SJCRH30 (cell line): ENCODE data around the gene CLASP1. TPM values are rescaled to one million over a fixed set of nuclear protein-coding genes. Genes with fewer than 3 reads are reported as not detected.

Experiments
- DNase-seq, 2 experiments: peaks; one replicate each; pipeline ENCODE4 v3.0.0-alpha.2; 2015 to 2020
- H3K27ac ChIP-seq: fragments of 250-450 bp; sonication (Bioruptor Pico); 2 replicates; pipeline ENCODE4 v1.5.1; 2020; ENCODE audit warnings: mild to moderate bottlenecking, moderate library complexity
- H3K27me3 ChIP-seq: fragments of 250-450 bp; sonication (Bioruptor Pico); 2 replicates; pipeline ENCODE4 v1.5.1; 2020; ENCODE audit warnings: mild to moderate bottlenecking, moderate library complexity
- H3K36me3 ChIP-seq: fragments of 250-450 bp; sonication (Bioruptor Pico); 2 replicates; pipeline ENCODE4 v1.5.1; 2020; ENCODE audit warnings: mild to moderate bottlenecking, moderate library complexity
- H3K4me1 ChIP-seq: fragments of 250-450 bp; sonication (Bioruptor Pico); 2 replicates; pipeline ENCODE4 v1.5.1; 2020; ENCODE audit warnings: mild to moderate bottlenecking, moderate library complexity
- H3K4me3 ChIP-seq: fragments of 250-450 bp; sonication (Bioruptor Pico); 2 replicates; pipeline ENCODE4 v1.5.1; 2020; ENCODE audit warnings: mild to moderate bottlenecking, moderate library complexity
- H3K9me3 ChIP-seq: fragments of 250-450 bp; sonication (Bioruptor Pico); replicated peaks from 2 replicates; pipeline ENCODE4 v1.5.1; 2020; ENCODE audit warnings: mild to moderate bottlenecking, moderate library complexity
- total RNA-seq: library from RNA; depleted of rRNA; stranded (reverse); fragments of >200 nt; shearing (Covaris generic); gene quantifications from 2 replicates; pipeline ENCODE4 v1.2.3, GENCODE V29; 2014

CLASP1 gene
- total RNA-seq, 1 experiment from 2014 or later = 53.8 TPM

DNA sequence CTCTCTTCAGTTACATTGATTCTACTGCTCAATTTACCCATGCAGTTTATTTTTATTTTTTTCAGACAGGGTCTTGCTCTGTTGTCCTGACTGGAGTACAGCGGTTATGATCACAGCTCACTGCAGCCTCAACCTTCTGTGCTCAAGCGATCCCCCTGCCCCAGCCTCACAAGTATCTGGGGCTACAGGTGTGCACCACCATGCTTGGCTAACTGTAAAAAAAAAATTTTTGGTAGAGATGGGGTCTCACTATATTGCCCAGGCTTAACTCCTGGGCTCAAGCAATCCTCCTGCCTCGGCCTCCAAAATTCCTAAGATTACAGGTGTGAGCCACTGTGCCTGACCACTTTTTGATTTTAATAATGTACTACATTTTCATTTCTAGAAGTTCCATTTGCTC lies 212.3 kb downstream of the CLASP1 start:
- no peaks in the 10 kb centered on the region for H3K4me1 ChIP-seq
- H3K27ac ChIP-seq = no peak overlapping the region
- peaks cover 16% of the 10 kb centered on the region for H3K36me3 ChIP-seq
- H3K27me3 ChIP-seq = no peaks in the 10 kb centered on the region
- H3K9me3 ChIP-seq = no peaks in the 10 kb centered on the region
- no peak overlapping the region for H3K4me3 ChIP-seq
- DNase-seq = no peak

DNA sequence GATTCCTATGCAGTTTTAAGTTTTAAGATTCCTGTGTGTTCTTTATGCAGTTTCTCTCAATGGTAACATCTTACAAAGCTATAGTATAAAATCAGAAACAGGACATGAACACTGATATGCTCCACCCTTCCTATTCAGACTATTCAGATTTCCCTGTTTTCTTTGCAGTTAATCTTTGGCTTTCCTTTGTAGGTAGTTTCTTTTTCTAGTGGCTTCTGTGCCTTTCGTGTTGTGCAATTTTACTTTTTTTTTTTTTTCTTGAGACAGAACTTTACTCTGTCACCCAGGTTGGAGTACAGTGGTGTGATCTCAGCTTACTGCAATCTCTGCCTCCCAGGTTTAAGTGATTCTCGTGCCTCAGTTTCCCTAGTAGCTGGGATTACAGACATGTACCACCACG lies 213.5 kb downstream of the CLASP1 start:
- no peak for DNase-seq
- Histone ChIP-seq H3K27me3 (no peaks in the 10 kb centered on the region), H3K9me3 (no peaks in the 10 kb centered on the region), H3K4me3 (no peak overlapping the region), H3K27ac (no peak overlapping the region), H3K4me1 (no peaks in the 10 kb centered on the region), H3K36me3 (peaks cover 13% of the 10 kb centered on the region)

DNA sequence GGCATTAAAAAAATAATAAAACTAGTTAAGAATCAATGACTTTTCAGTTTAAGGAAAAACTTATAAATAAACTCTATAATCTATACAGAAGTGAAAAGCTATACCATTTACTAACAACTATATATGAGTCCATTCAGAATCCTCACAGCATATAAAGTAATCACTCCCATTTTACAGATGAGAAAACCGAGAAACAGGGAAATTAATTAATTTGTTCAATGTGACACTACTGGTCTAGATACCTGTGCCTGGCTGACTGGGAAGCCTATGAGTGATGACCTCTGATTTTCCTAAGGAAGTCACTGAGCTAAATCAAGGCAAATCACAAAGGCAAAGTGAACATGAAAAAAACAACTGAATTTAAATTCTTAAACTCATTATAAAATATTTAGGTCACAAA lies 218.0 kb downstream of the CLASP1 start:
- Histone ChIP-seq H3K27me3 (no peaks in the 10 kb centered on the region), H3K27ac (no peak overlapping the region), H3K4me1 (no peaks in the 10 kb centered on the region), H3K36me3 (peaks cover 16% of the 10 kb centered on the region; the same call in 1 of the 2 replicates), H3K9me3 (no peaks in the 10 kb centered on the region), H3K4me3 (no peak overlapping the region)
- no peak for DNase-seq

DNA sequence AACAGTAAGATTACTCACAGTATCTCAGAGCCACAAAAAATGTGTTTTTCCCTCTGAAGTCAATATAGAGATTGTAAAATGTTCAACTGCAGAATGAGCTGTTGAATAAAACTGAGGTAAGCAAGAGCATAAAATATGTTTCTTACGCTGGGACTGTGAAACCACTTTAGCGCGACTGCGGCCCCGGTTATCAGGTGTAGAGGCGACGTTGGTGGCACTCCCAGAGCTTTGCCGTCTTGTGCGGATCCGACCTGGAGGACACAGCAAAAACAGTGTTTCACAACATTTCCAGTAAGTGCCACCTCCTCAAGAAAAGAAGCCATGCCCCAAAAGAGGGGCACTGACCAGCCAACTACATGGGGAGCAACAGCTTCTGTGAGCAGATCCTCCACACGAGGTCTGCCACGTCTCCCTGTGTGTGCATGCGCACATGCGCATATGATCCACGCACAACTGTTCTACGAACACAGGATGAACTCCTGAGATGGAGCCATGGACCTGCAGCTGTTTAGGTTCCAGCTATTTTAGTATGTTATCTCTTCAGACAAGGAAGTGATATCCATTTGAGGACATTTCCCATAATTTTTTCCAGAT lies 219.2 kb downstream of the CLASP1 start:
- H3K4me1 ChIP-seq = no peaks in the 10 kb centered on the region
- H3K27me3 ChIP-seq = no peaks in the 10 kb centered on the region
- H3K27ac ChIP-seq = no peak overlapping the region
- no peaks in the 10 kb centered on the region for H3K9me3 ChIP-seq
- DNase-seq = no peak
- peaks cover 26% of the 10 kb centered on the region for H3K36me3 ChIP-seq
- no peak overlapping the region for H3K4me3 ChIP-seq

DNA sequence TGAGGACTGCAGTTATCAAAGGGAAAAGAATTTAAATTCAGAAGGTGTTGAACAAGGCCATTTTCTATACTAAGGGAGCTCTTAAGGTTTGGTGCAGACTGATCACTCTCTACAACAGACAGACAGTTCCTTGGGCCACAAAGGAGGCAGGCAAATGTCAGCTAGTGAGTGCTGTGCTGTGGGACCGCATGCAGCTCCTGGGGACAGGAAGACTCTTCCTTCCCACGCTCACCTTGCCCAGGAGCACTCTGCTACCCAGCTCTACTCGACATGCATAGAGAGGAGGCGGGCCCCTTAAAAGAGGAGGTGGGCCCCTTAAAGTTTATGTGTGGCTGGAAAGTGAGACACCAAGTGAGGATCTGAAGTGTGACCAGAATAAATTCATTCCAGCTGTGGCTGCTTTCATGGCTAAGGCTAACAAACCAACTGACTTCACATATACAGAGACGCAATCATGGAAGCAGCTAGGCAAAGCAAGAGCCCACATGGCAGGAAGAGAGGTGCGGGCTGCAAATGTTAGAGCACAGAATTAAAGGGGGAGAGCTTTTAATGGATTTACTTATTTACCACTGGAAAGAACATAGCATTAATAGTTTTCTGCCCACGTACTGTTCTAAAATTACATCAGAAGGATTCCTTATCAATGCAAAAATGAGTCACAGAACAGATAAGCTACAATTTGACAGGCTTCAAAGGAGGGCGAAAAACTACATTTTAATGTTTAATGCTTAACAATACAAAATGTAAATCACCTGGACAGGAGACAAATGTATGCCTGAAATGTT lies 220.0 kb downstream of the CLASP1 start:
- Histone ChIP-seq H3K4me3 (no peak overlapping the region), H3K27me3 (no peaks in the 10 kb centered on the region), H3K9me3 (no peaks in the 10 kb centered on the region), H3K27ac (no peak overlapping the region), H3K36me3 (peaks cover 33% of the 10 kb centered on the region), H3K4me1 (no peaks in the 10 kb centered on the region)
- DNase-seq = no peak

DNA sequence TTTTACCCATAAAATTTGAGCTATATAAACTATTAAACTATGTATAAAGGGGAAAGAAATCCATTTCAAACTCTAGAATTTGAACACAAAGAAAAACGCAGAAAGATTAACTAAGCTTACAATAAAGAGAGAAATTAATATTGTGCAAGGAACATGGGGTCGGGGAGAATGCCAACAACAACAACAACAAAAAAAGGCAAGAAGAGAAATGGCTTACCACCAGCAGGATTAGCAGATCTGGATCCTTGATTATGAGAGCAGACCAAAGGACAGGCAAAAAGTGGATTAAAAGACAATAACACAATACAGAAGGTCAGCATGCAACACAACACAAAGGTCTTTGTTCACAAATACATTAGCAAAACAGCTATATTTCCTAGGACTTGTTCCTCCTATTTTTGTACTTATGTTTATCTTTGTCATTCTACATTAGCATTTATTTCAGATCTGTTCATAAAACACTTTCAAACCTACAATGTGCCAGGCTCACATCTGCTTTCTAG lies 222.0 kb downstream of the CLASP1 start:
- H3K36me3 ChIP-seq = peaks cover 39% of the 10 kb centered on the region
- no peak for DNase-seq
- H3K9me3 ChIP-seq = no peaks in the 10 kb centered on the region
- no peaks in the 10 kb centered on the region for H3K4me1 ChIP-seq
- H3K27me3 ChIP-seq = no peaks in the 10 kb centered on the region
- H3K4me3 ChIP-seq = no peak overlapping the region
- H3K27ac ChIP-seq = no peak overlapping the region

DNA sequence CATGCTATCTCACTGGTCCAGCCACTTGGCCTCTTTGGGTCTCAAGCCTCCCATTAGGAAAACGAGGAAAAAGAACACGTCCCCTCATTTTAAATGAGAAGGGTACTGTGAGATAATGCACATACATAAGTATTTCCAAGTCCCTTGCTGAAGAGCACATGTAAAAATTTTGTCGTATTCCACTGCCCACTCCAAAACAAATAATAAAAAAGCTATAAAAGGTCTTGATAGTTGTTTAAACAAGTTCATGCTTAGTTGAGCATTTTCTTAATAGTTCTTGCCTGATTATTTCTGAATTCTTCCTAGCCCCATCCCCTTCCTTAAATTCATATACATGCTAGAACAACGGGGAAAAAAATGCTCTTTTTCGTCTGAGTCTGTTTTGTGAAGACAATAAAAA lies 228.8 kb downstream of the CLASP1 start:
- no peaks in the 10 kb centered on the region for H3K4me1 ChIP-seq
- peaks cover 28% of the 10 kb centered on the region for H3K36me3 ChIP-seq
- no peaks in the 10 kb centered on the region for H3K27me3 ChIP-seq
- DNase-seq = no peak
- no peaks in the 10 kb centered on the region for H3K9me3 ChIP-seq
- no peak overlapping the region for H3K4me3 ChIP-seq
- no peak overlapping the region for H3K27ac ChIP-seq

DNA sequence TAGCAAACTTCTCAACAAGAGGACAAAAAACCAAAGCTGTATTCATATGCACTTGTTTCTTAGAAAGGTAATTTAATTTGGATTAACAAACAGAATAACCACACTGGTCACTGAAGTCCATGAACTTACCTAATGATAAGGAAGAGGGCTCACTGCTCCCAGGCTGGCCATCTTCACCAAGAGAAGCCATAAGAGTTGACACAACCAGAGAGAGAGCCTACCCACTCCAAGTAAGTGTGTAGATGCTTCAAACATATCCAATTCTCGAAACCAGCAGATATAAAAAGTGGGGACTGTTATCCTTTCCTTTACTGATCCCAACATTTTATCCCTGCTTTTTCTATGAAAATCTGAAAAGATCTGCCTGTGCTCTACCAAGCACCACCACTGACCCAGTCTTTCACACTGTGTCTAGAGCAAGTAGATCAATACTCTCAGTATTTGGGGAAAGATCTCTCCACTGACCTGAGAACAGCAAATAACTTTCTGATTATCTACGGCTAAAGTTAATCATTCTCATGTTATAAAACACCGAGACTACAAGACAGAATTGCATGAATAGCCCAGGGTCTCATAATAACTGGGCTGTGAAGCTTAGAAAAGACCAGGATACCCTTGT lies 230.1 kb downstream of the CLASP1 start:
- no peaks in the 10 kb centered on the region for H3K4me1 ChIP-seq
- DNase-seq = no peak
- no peak overlapping the region for H3K27ac ChIP-seq
- peaks cover 15% of the 10 kb centered on the region for H3K36me3 ChIP-seq
- H3K9me3 ChIP-seq = no peaks in the 10 kb centered on the region
- no peaks in the 10 kb centered on the region for H3K27me3 ChIP-seq
- no peak overlapping the region for H3K4me3 ChIP-seq

DNA sequence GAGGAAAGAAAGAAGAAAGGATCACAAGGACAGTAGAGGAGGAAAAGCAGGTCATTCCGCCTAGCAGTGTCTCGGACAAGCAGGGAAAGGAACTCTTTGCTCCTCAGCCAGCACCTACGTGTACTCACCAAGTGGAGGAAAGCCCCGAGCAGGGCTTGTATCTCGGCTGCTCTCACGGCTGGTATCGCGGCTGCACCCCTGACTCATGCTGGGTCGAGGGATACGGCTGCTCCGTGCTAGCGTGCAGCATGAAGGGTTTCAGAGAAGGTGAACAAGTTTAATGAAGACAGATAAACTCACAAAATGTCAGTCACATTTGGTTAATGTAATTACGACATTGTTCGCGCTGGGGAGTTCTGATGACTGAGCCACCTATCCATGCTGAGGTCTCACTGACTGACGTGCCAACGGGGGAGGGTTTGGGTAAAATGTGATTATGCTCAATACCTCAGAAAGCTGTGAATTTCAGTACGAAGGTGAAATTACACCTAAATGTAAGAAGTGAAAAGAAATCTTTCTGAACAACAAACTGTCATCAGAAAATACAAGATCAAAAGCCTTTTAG lies 230.7 kb downstream of the CLASP1 start:
- Histone ChIP-seq H3K4me1 (no peaks in the 10 kb centered on the region), H3K27me3 (no peaks in the 10 kb centered on the region), H3K27ac (no peak overlapping the region), H3K36me3 (peaks cover 9% of the 10 kb centered on the region), H3K4me3 (no peak overlapping the region), H3K9me3 (no peaks in the 10 kb centered on the region)
- DNase-seq = no peak

DNA sequence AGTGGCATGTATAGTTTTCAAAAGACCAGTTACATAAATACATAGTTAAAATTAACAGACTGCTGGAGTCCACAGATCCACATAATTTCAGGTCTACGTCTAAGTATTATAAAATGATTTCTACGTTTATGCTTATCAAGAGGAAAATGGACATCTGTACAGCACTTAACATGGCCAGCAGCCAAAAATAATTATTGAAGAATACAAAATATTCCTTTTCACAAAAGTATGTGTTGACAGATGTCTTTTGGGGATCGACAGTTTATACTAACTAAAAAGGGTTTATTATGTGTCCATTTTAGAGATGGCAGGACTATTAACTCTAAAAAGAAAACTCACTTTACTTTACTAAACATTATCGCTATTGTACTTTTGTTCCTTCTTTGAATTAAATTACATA lies 231.4 kb downstream of the CLASP1 start:
- Histone ChIP-seq H3K4me3 (no peak overlapping the region), H3K36me3 (peaks cover 9% of the 10 kb centered on the region), H3K27me3 (no peaks in the 10 kb centered on the region), H3K4me1 (no peaks in the 10 kb centered on the region), H3K9me3 (no peaks in the 10 kb centered on the region), H3K27ac (no peak overlapping the region)
- no peak for DNase-seq

DNA sequence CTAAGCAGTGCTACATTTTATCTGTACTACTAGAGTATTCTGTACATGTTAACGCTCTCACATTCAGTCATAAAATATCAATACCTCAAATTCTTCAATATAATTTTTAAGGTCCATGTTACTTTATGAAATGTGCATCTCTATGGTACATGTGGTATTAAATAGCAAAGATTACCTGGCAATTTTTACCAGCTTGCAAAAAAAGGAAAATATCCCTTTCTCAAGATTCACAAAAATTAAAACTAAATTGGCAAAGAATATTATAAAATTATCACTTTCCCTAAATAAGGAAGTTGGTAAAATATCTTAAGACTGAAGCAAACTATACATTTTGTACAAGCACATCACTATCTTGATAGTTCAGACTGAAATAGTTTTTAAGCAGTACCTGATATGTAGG lies 233.5 kb downstream of the CLASP1 start:
- Histone ChIP-seq H3K27me3 (no peaks in the 10 kb centered on the region), H3K4me1 (no peaks in the 10 kb centered on the region), H3K4me3 (no peak overlapping the region), H3K36me3 (peaks cover 10% of the 10 kb centered on the region), H3K27ac (no peak overlapping the region), H3K9me3 (no peaks in the 10 kb centered on the region)
- DNase-seq = no peak

DNA sequence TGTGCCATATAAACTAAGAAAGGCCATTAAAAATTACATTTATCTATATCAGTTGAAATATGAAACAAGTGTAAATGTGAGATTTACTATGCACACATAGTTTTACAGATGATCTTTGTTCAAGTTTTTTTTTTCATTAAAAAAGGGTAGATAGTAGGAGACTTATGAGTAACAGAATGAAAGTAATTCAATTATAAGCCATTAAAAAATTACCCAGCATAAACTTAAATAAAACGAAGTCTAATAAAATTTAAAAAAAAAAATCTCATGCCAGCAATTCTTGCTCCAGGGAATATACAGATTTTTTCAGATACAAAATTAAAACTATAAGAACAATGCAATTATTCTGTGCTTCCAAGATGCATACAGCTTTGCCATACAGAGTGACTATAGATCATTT lies 236.9 kb downstream of the CLASP1 start:
- no peaks in the 10 kb centered on the region for H3K9me3 ChIP-seq
- no peak for DNase-seq
- H3K36me3 ChIP-seq = peaks cover 26% of the 10 kb centered on the region
- no peaks in the 10 kb centered on the region for H3K4me1 ChIP-seq
- no peaks in the 10 kb centered on the region for H3K27me3 ChIP-seq
- H3K4me3 ChIP-seq = no peak overlapping the region
- H3K27ac ChIP-seq = no peak overlapping the region

DNA sequence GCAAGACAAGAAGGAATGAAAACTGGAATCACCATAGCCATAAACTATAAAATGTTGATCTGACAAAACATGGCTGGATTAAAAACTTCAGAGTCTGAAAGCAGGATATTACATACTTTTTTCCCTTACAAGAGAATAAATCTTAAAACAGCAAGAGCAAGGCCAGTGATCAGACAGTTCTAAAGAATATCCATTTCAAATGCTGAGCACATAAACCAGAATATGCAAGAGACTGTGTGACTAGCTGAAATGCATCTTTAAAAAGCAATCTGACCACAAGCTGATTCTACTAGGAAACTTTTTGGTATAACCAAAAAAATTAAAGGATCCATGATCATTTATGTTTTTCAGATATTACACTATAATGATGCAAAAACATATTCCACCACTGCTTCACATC lies 239.3 kb downstream of the CLASP1 start:
- Histone ChIP-seq H3K9me3 (no peaks in the 10 kb centered on the region), H3K27me3 (no peaks in the 10 kb centered on the region), H3K27ac (no peak overlapping the region), H3K36me3 (peaks cover 32% of the 10 kb centered on the region), H3K4me1 (no peaks in the 10 kb centered on the region), H3K4me3 (no peak overlapping the region)
- no peak for DNase-seq

DNA sequence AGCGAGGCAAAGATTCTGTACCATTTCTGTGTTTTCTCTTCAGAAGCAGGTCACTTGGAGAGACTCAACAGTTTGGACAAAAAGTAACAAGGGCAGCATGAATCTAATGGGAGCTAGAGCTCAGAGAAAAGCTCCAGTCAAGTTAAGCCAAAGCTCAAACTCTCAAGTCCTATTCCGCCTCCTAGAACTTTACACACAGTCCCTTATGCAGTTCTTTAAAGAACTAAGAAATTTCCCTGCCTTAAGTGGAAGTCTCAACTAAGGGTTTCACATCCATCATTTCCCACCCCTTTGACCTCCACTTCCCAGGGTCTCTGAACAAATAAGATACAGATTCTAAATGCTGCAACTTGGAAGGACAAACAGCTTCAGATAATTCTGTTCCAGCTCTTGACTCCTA lies 239.9 kb downstream of the CLASP1 start:
- Histone ChIP-seq H3K36me3 (peaks cover 34% of the 10 kb centered on the region), H3K4me3 (no peak overlapping the region)

DNA sequence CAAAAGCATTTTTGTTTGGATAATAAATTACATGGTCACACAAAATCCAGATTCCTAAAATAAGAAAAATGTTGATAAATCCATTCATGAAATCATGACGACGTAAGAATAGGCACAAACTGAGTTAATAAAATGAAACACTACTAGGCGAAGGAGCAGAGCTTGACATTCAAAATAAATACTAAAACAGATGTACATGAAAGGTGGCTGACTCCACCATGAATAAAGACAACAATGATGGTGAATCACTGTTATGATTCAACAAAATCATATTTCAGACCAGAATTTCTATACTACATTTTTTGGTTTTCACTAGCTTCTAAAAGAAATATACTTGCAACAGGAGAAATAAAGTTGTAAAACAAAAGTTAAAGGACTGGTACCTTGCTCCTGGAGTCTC lies 240.6 kb downstream of the CLASP1 start:
- peaks cover 37% of the 10 kb centered on the region for H3K36me3 ChIP-seq
- H3K4me3 ChIP-seq = no peak overlapping the region
- no peaks in the 10 kb centered on the region for H3K9me3 ChIP-seq
- H3K27me3 ChIP-seq = no peaks in the 10 kb centered on the region
- H3K4me1 ChIP-seq = no peaks in the 10 kb centered on the region
- H3K27ac ChIP-seq = no peak overlapping the region
- DNase-seq = no peak

More for the DNA sequence above, 239.9 kb downstream of the CLASP1 start:
- no peaks in the 10 kb centered on the region for H3K4me1 ChIP-seq
- no peaks in the 10 kb centered on the region for H3K27me3 ChIP-seq
- H3K9me3 ChIP-seq = no peaks in the 10 kb centered on the region
- no peak overlapping the region for H3K27ac ChIP-seq
- DNase-seq = no peak
